Activated CD4-positive, alpha-beta T cell treated with anti-CD3 and anti-CD28 coated beads, Interleukin-10, Interleukin-2, amounts not matched to agents 100 ng/mL and 50 ng/mL, durations not matched to agents 16 hours and 8 hours (primary cell): Measurements from ENCODE around the gene MEGF11.

Source experiments
- DNase-seq: peaks from one replicate; pipeline ENCODE4 v3.0.0-alpha.2; 2020

The MEGF11 gene

GRCh38 chr15:65957451-65957850, 296.1 kb downstream of the MEGF11 start:
- no peak for DNase-seq

- no peak for DNase-seq
Observed at GRCh38 chr15:65956899-65957298, 296.7 kb downstream of the MEGF11 start.

DNA sequence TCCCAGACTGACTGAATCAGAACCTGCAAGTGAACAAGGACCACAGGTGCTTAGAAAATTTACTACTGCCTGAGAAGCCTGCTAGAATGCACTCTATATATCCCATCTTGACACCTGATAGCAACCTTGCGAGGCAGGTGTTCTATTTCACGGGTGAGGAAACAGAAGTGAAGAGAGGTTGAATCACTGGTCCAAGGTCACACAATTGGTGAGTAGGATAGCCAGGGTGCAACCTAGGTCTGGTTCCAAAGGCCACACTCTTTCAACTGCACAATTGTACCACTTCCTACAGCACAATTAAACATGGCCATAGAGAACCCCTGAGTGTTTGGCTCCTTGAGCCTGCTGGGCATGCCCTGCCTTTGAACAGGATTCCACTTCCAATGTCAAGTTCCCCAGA, 297.2 kb downstream of the MEGF11 start:
- no peak for DNase-seq

- no peak for DNase-seq
Observed at GRCh38 chr15:65954289-65954741, 299.2 kb downstream of the MEGF11 start.

DNA sequence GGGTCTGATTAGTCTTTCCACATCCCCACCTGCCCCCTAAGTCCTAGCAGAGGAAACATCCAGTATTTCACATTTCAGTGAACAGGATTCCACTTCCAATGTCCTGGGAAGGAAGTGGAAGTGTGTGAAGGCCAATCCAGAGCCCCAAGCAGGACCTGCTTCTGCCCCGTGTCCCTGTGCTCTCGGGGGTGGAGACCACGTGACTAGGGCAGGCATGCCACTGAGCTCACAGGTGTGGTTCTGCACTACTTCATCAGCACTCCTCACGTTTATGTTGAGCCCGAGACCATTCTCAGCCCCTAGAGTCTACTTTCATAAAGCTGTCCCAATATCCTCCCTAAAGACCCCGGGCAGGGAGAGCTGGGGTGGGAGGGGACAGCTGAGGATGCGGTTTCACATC, 299.9 kb downstream of the MEGF11 start:
- DNase-seq: no peak

- no peak for DNase-seq
Observed at GRCh38 chr15:65952391-65953053, 301.0 kb downstream of the MEGF11 start.

DNA sequence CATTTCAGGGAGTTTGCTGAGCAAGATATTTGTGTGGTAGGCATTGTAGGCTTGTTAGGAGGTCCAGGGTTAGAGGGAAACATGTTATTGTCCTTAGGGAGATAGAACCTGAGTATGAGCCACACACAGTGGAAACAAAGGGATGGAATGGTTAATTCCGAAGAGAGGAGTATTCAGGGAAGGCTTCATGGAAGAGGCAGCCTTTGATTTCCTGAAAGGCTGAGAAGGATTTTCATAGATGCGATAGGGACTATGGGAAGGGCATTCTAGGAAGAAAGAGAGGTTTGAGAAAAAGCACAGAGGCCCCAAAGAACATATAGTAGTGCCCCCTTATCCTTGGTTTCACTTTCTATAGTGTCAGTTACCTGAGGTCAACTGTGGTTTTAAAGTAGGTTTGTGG, 302.5 kb downstream of the MEGF11 start:
- DNase-seq: no peak

- no peak for DNase-seq
Observed at GRCh38 chr15:65949491-65949890, 304.1 kb downstream of the MEGF11 start.

DNA sequence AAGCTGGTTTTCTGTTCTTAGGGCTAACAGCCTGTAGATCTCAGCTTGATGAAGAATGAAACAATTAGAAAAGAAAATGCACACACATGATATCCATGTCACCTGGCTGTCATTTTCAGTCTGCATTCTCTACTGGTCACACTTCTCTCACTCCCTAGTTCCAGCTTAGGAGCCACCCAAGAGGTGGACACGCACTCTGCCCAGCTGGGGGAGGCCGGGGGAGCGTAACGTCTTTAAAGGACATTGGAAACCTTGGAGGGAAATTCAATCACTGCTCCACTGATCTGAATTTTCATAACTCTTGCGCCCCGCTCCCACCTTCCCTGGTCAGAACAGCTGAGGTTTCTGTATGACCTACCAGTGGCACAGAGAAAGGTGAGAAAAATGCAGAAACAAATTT, 304.5 kb downstream of the MEGF11 start:
- no peak for DNase-seq

GRCh38 chr15:65948383-65948782, 305.2 kb downstream of the MEGF11 start:
- DNase-seq: no peak

- no peak for DNase-seq
Observed at GRCh38 chr15:65947041-65947440, 306.5 kb downstream of the MEGF11 start.

- no peak for DNase-seq
Observed at GRCh38 chr15:65945616-65946015, 307.9 kb downstream of the MEGF11 start.

DNA sequence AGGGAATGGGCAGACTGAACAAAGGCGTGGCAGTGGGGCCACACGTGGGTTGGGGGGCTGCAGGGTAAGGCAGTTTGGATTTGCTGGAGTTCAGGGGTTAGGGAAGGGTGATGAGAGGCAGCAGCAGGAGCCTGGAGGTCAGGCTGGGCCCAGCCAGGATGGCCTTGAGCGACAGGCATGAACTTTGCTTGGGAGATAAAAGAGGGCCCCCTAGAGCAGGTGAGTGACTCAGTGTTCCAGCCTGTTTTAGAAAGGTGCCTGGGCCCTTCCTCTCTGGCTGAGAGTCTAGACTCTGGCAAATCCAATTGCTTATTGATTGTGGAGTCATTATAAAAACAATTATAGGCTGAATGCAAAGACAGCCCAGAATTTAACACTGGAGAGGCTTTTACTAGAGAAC, 309.1 kb downstream of the MEGF11 start:
- DNase-seq: no peak

GRCh38 chr15:65942436-65942835, 311.1 kb downstream of the MEGF11 start:
- DNase-seq: peak; percentile 43

DNA sequence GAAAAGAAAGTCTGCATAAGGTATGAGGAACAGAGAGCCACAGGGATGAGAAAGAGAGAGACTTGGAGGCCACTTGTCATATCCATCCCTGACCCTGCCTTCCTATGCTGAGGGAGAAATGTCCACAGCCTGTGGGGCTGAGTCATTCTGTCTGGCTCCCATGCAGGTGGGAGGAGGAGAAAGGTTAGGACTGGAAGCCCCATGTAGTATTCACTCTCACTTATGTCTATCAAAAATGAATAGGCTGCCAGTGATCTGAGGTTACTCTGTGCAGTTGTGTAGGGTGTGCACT, 313.0 kb downstream of the MEGF11 start:
- no peak for DNase-seq

DNA sequence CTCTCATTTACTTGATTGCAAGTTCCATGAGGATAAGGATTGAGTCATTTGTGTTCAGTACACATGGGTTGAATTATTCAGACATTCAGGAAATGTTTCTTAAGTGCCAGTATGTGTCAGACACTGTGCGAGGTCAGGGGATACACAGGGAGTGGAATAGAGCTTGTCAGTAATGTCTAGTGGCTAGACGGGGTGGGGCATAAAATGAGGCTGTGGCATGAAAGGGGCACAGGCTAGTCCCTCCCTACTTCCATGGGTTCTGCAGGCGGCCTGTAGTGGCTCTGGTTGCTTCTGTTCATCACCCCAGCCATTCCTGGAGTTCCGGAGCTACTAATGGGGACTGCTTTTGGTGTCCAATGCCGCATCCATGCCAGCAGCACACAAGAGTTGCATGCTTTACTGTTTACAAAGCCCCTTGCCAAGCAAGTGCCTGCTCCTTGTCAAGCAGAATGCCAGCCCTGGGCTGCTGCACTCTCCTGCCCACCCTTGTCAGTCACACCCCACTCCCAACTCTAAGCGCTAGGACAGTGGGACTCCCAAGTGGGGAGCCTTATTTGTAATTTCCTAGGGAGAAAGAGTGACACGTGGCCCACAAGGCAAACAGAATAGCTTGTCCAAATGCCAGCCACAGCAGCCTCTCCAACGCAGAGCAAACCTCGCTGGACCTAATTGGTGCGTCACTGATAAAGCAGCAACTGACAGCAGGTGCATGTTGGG, 313.5 kb downstream of the MEGF11 start:
- no peak for DNase-seq

- DNase-seq: no peak
Observed at GRCh38 chr15:65938604-65939003, 314.9 kb downstream of the MEGF11 start.

DNA sequence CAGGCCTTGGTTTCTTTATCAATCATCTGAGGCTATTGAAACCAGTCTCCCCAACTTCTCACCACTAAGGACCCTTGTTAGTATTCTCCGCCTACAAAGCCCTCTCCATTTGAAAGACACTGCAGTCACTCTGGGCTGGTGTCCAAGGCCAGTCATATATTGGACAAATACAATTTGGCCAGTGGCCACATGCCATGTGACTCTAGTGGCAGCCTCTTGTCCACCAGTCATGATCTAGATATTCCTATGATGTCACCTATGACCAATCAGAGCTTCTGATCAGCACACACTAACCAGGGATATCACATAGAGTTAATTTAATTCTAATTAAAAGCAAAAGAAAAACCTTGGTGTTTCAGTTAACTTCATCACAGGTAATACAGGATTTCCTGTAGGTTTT, 316.1 kb downstream of the MEGF11 start:
- DNase-seq: no peak

- no peak for DNase-seq
Observed at GRCh38 chr15:65937054-65937453, 316.5 kb downstream of the MEGF11 start.

DNA sequence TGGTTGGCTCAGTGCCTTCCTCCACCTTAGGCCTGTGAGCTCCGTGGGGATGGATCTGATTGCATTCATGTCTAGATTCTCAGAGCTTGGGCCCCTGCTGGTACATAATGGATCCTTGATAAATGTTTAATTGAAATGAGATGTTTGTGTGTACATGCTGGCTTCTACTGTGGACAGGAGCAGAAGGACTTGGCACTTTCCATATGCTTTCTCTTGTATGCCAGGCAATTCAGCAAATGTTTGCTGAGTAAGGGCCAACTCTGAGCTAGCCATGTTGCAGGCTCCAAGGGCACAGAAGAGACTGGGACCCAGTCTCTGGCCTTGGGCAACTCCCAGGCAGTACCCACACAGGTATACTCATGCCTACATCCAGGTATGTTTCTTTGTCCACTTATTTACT, 317.3 kb downstream of the MEGF11 start:
- no peak for DNase-seq

DNA sequence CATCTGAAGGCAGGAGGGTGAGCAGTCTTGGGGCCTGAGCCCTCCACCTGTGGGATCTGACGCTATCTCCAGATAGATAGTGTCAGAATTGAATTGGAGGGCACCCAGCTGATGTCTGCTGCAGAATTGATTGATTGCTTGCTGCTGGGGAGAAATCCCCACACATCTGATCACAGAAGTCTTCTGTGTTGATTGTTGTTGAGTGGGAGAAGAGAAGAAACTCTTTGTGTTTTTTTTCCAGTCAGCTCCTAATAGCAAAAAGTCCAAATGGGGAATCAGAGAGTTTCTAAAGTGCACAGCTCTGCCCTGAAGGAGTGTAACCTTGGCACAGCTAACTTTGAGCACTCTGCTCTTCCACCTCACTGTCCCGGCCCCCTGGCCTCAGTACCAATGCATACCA, 318.2 kb downstream of the MEGF11 start:
- DNase-seq: no peak

GRCh38 chr15:65931221-65931620, 322.3 kb downstream of the MEGF11 start:
- DNase-seq: no peak

- no peak for DNase-seq
Observed at GRCh38 chr15:65930134-65930533, 323.4 kb downstream of the MEGF11 start.

DNA sequence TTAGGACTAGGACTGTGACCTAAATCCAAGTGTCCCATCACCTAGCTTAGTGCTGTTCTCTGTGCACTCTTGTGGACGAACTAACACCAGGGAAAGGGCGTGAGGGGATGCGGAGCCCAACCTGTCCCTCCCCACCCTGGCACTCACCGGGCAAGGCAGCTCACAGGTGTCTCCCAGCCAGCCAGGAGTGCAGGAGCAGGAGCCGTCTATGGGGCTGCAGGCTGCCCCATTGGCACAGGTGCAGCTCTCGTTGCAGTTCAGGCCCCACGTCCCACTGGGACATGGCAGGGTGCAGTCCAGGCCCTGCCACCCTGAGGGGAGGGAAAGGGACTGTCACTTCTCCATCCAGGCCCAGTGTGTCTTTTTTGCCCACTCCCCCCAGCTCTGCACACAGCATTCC, 324.0 kb downstream of the MEGF11 start:
- DNase-seq: no peak

DNA sequence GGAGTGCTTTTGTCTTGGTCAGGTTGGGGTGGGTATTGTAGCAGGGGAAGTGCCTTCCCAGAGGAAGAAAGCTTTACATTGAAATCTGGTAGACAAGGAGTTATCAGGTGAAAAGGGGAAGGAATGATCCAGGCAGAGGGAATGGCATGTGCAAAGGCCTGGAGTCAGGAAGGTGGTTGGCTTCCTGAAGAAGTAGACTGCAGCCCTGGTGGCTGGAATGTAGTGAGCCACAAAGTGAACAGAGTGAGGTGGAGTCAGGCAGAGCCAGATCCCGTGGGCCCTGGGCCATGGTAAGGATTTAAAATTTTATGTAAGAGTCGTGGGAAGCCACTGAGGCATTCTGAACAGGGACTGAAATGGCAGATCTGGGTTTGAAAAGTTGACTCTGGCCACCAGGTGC, 326.0 kb downstream of the MEGF11 start:
- no peak for DNase-seq
